GM19372 (cell line): Measurements from ENCODE around the gene MPC1.

ENCODE experiments used
- ATAC-seq: cut with Tn5 transposase; IDR thresholded peaks from one replicate; pipeline ENCODE4 v1.9.1; 2021; ENCODE audit warnings: mild to moderate bottlenecking, low read depth, moderate library complexity; ENCODE audit not compliant: unreplicated experiment

The MPC1 gene

GRCh38 chr6:166325383-166326042 is 57.2 kb downstream of the MPC1 start:
- ATAC-seq = peak; percentile 84

GRCh38 chr6:166323395-166323794 is 59.3 kb downstream of the MPC1 start:
- ATAC-seq = no peak

- no peak for ATAC-seq
Observed at GRCh38 chr6:166318649-166319600, 63.8 kb downstream of the MPC1 start.

- no peak for ATAC-seq
Observed at GRCh38 chr6:166318227-166318626, 64.5 kb downstream of the MPC1 start.

GRCh38 chr6:166317261-166318212 is 65.2 kb downstream of the MPC1 start:
- ATAC-seq = no peak

- ATAC-seq = no peak
Observed at GRCh38 chr6:166315436-166315835, 67.3 kb downstream of the MPC1 start.
